ENCODE data around the gene BATF3. TPM values are rescaled to one million over a fixed set of nuclear protein-coding genes. Genes with fewer than 3 reads are reported as not detected.

The BATF3 gene
- polyA plus RNA-seq, 2 of the 4 experiments (the other 2 are of a cell fraction): 6.4 to 8.9 TPM

DNA sequence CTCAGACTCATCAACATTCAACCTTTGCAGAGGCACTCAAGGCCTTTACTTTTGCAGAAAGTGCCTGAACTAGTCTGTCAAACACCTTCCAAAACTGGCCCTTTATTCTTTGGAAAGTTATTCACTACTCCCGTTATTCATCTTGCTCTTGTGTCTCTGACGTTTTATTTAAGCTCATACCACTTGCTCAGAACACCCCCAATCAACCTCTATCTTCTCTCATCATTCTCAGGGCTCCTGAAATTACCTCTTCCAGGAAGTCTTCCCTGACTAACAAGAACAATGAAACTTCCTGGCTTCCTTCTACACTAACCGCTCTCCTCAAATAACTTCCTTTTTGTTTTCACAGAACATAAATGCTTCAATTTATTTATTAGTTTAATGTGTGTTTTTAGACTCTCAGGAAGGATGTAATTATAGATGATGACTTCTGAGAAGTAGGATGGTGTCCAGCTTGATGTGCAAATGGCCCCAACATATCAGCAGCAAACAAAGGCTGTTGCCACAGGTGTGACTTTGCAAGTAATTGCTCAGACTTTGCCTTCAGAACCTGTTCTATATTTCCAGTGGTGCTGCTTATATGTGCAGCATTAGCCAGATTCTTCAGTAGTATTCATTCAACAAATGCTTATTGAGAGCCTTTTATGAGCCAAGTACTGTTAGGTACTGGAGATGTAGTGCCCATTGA is 22.8 kb upstream of the BATF3 start:
- TF ChIP-seq RAD21 (conservative IDR thresholded peaks at IDR 0.05 in 1 of 2, IDR thresholded peaks at IDR 0.05 in 1 of 2): no peak
- no peak for TF ChIP-seq HOXA7 (CRISPR knock-in tag; IDR thresholded peaks at IDR 0.05)
- no peak for TF ChIP-seq HEYL (CRISPR knock-in tag; IDR thresholded peaks at IDR 0.05)
- TF ChIP-seq ZFP36 (IDR thresholded peaks at IDR 0.05; ENCODE audit: borderline replicate concordance, partially characterized antibody): peak; percentile 63
- TF ChIP-seq ZC3H11A (IDR thresholded peaks at IDR 0.05): no peak
- no peak for TF ChIP-seq CHD4 (IDR thresholded peaks at IDR 0.05; ENCODE audit: borderline replicate concordance)
- TF ChIP-seq BHLHE40 (IDR thresholded peaks at IDR 0.05; ENCODE audit: low read depth, low read length): no peak
- ChIA-PET CTCF (interaction anchor here (0.8 to 2.2 kb wide), 10 partner anchors 17 to 1042 kb away, joined by 3 to 10 read pairs (median 3); no protein-coding TSS in a partner anchor), POLR2A (interaction anchor here (0.6 kb wide), 1 partner anchor 25 kb away, joined by 4 read pairs; no protein-coding TSS in a partner anchor)
- ATAC-seq (no peak), DNase-seq (ENCODE audit: low read depth in 1 of 2, low spot score in 1 of 2) (no peak), FAIRE-seq (no peak)
- Histone ChIP-seq H3K9me3 (no peaks in the 10 kb centered on the region), H3K27ac (peak overlapping the region; percentile 50 to 68; a peak in 3 of 6 replicates), H3K4me3 (no peak overlapping the region), H3K4me1 (peaks cover 42% of the 10 kb centered on the region), H3K4me2 (peak overlapping the region; percentile 83)
- WGBS (ENCODE audit: missing lambda C conversion rate): 55% methylated on average over 3 of the region's 3 CpGs

DNA sequence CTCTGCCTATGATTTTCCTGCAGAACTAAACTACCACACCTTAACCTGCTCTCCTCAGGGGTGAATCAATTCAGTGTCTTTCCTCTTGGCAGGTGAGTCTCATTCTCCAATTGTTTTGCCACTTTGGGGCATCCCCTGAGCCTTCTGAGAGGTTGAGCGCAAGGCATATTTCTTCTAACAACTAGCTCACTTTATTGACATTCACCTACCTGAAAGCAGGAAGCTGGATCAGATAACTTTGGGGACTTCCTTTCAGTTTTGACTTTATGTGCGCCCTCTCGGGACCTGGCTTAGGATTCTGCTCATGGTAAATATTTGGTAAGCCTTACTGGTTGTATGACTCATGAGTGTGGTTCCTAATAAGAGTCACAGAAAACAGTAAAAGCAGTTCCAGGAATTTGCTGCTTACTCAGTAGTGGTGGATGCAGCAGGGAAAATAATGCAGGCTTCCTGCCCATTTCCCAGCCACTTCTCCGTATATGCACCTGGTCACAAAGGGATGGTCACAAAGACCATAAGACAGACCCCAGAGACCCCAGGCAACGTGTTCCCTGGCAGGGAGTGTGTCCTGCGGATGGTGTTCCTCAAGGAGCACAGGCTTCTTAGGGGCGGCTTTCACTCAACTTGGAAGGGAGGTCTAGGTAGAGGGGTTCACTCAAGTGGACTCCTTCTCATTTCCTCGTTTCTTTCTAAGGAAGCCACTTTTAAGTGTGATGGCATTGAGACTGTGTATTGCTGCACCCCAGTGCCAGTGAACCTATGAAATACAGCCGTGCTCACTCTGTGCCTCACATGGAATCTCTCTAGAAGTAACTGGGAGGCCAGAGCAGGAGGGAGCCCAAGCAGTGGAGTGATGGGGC is 22.0 kb upstream of the BATF3 start:
- ATAC-seq: peak; percentile 93 to 94
- peak overlapping the region; percentile 52 to 68 for H3K27ac ChIP-seq
- 30% methylated on average over 9 of the region's 9 CpGs for WGBS (ENCODE audit: missing lambda C conversion rate)
- POLR2A ChIA-PET: interaction anchor here (2.0 kb wide), 1 partner anchor 113 kb away, joined by 4 read pairs; the partner anchor contains the start of gene ATF3
- DNase-seq (ENCODE audit: low read depth in 1 of 2, low spot score in 1 of 2): peak; percentile 28 to 55
- no peaks in the 10 kb centered on the region for H3K9me3 ChIP-seq
- no peak for FAIRE-seq
- CTCF ChIA-PET: interaction anchor here (1.0 to 2.2 kb wide), 6 partner anchors 18 to 266 kb away, joined by 3 to 10 read pairs (median 4); no protein-coding TSS in a partner anchor
- peak overlapping the region; percentile 83 for H3K4me2 ChIP-seq
- H3K4me3 ChIP-seq: 0 out of 3 replicates have a peak overlapping the region, but pooled peaks have one; percentile 2
- peaks cover 42% of the 10 kb centered on the region for H3K4me1 ChIP-seq
- TF ChIP-seq NR3C1 (IDR thresholded peaks at IDR 0.05): no peak
- no peak for TF ChIP-seq POLR2AphosphoS2 (conservative IDR thresholded peaks at IDR 0.05; ENCODE audit: low read length)
- no peak for TF ChIP-seq MAFK (IDR thresholded peaks at IDR 0.05; ENCODE audit: partially characterized antibody)
- TF ChIP-seq JUNB (IDR thresholded peaks at IDR 0.05): peak; percentile 41
- TF ChIP-seq ZSCAN20 (CRISPR knock-in tag; IDR thresholded peaks at IDR 0.05): no peak
- TF ChIP-seq RAD21 (conservative IDR thresholded peaks at IDR 0.05 in 1 of 2, IDR thresholded peaks at IDR 0.05 in 1 of 2): no peak
- TF ChIP-seq, protein P1, sequence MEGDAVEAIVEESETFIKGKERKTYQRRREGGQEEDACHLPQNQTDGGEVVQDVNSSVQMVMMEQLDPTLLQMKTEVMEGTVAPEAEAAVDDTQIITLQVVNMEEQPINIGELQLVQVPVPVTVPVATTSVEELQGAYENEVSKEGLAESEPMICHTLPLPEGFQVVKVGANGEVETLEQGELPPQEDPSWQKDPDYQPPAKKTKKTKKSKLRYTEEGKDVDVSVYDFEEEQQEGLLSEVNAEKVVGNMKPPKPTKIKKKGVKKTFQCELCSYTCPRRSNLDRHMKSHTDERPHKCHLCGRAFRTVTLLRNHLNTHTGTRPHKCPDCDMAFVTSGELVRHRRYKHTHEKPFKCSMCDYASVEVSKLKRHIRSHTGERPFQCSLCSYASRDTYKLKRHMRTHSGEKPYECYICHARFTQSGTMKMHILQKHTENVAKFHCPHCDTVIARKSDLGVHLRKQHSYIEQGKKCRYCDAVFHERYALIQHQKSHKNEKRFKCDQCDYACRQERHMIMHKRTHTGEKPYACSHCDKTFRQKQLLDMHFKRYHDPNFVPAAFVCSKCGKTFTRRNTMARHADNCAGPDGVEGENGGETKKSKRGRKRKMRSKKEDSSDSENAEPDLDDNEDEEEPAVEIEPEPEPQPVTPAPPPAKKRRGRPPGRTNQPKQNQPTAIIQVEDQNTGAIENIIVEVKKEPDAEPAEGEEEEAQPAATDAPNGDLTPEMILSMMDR (IDR thresholded peaks at IDR 0.05): no peak
- TF ChIP-seq FOXS1 (CRISPR knock-in tag; IDR thresholded peaks at IDR 0.05): no peak
- no peak for TF ChIP-seq PHF8 (IDR thresholded peaks at IDR 0.05; ENCODE audit: borderline replicate concordance, low read depth)
- TF ChIP-seq POLR2A (IDR thresholded peaks at IDR 0.05; ENCODE audit: low read length): no peak
- TF ChIP-seq EP300 (IDR thresholded peaks at IDR 0.05): no peak
- peak; percentile 39 for TF ChIP-seq FOSL2 (IDR thresholded peaks at IDR 0.05)
- TF ChIP-seq FOSL2 (CRISPR knock-in tag; IDR thresholded peaks at IDR 0.05): peak; percentile 80
- TF ChIP-seq, protein P2, sequence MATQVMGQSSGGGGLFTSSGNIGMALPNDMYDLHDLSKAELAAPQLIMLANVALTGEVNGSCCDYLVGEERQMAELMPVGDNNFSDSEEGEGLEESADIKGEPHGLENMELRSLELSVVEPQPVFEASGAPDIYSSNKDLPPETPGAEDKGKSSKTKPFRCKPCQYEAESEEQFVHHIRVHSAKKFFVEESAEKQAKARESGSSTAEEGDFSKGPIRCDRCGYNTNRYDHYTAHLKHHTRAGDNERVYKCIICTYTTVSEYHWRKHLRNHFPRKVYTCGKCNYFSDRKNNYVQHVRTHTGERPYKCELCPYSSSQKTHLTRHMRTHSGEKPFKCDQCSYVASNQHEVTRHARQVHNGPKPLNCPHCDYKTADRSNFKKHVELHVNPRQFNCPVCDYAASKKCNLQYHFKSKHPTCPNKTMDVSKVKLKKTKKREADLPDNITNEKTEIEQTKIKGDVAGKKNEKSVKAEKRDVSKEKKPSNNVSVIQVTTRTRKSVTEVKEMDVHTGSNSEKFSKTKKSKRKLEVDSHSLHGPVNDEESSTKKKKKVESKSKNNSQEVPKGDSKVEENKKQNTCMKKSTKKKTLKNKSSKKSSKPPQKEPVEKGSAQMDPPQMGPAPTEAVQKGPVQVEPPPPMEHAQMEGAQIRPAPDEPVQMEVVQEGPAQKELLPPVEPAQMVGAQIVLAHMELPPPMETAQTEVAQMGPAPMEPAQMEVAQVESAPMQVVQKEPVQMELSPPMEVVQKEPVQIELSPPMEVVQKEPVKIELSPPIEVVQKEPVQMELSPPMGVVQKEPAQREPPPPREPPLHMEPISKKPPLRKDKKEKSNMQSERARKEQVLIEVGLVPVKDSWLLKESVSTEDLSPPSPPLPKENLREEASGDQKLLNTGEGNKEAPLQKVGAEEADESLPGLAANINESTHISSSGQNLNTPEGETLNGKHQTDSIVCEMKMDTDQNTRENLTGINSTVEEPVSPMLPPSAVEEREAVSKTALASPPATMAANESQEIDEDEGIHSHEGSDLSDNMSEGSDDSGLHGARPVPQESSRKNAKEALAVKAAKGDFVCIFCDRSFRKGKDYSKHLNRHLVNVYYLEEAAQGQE (IDR thresholded peaks at IDR 0.05): no peak
- TF ChIP-seq, protein P3, sequence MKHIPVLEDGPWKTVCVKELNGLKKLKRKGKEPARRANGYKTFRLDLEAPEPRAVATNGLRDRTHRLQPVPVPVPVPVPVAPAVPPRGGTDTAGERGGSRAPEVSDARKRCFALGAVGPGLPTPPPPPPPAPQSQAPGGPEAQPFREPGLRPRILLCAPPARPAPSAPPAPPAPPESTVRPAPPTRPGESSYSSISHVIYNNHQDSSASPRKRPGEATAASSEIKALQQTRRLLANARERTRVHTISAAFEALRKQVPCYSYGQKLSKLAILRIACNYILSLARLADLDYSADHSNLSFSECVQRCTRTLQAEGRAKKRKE (CRISPR knock-in tag; IDR thresholded peaks at IDR 0.05; ENCODE audit: low read depth): no peak
- no peak for TF ChIP-seq HOXB13 (CRISPR knock-in tag; IDR thresholded peaks at IDR 0.05; ENCODE audit: low read depth)
- TF ChIP-seq, protein P4, sequence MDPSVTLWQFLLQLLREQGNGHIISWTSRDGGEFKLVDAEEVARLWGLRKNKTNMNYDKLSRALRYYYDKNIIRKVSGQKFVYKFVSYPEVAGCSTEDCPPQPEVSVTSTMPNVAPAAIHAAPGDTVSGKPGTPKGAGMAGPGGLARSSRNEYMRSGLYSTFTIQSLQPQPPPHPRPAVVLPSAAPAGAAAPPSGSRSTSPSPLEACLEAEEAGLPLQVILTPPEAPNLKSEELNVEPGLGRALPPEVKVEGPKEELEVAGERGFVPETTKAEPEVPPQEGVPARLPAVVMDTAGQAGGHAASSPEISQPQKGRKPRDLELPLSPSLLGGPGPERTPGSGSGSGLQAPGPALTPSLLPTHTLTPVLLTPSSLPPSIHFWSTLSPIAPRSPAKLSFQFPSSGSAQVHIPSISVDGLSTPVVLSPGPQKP (IDR thresholded peaks at IDR 0.05; ENCODE audit: low read depth, low read length): no peak
- TF ChIP-seq ZFP36 (IDR thresholded peaks at IDR 0.05; ENCODE audit: borderline replicate concordance, partially characterized antibody): no peak
- TF ChIP-seq, protein P5, sequence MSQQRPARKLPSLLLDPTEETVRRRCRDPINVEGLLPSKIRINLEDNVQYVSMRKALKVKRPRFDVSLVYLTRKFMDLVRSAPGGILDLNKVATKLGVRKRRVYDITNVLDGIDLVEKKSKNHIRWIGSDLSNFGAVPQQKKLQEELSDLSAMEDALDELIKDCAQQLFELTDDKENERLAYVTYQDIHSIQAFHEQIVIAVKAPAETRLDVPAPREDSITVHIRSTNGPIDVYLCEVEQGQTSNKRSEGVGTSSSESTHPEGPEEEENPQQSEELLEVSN (IDR thresholded peaks at IDR 0.05; ENCODE audit: borderline replicate concordance, low read depth): no peak
- TF ChIP-seq, protein P6, sequence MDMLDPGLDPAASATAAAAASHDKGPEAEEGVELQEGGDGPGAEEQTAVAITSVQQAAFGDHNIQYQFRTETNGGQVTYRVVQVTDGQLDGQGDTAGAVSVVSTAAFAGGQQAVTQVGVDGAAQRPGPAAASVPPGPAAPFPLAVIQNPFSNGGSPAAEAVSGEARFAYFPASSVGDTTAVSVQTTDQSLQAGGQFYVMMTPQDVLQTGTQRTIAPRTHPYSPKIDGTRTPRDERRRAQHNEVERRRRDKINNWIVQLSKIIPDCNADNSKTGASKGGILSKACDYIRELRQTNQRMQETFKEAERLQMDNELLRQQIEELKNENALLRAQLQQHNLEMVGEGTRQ (IDR thresholded peaks at IDR 0.05): no peak
